GM18508 (cell line): ENCODE data around the gene PDLIM1.

Experiments
- ATAC-seq: cut with Tn5 transposase; IDR thresholded peaks from one replicate; pipeline ENCODE4 v1.9.1; 2021; ENCODE audit warnings: moderate number of reproducible peaks; ENCODE audit not compliant: insufficient read depth, unreplicated experiment

PDLIM1 gene

GRCh38 chr10:95267251-95267650 lies 23.6 kb downstream of the PDLIM1 start:
- ATAC-seq = no peak

DNA sequence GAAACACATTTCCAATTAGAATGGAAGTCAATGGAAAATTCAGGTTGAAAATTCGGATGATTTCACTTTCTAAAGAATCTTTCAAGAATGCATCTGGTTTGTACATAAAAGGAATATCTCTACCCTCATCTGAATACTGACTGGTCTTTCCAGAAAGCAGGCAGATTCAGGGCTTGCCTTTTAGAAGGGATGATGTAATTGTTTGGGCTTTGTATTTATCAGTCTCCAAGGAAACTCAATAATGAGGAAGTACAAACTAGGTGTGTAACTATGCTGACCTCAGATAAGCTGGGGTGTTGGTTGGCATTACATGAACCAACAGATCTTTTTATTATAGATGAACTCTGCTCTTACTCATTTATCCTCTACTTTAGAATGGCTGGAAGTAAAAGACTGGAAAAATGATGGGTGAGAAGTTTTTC lies 24.1 kb downstream of the PDLIM1 start:
- ATAC-seq = peak; percentile 83

DNA sequence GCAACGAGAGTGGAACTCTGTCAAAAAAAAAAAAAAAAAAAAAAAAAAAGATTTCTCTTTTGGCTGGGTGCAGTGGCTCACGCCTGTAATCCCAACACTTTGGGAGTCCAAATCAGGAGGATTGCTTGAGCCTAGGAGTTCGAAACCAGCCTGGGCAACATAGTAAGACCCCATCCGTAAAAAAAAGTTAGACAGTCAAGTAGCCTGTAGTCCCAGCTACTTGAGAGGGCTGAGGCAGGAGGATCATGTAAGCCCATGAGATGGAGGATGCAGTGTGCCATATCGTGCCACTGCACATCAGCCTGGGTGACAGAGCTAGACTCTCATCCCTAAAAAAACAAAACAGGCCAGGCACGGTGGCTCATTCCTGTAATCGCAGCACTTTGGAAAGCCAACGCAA lies 25.2 kb downstream of the PDLIM1 start:
- no peak for ATAC-seq

GRCh38 chr10:95264227-95265051 lies 26.4 kb downstream of the PDLIM1 start:
- ATAC-seq = no peak

GRCh38 chr10:95263864-95264226 lies 27.0 kb downstream of the PDLIM1 start:
- ATAC-seq = no peak

- no peak for ATAC-seq
These were observed 27.9 kb downstream of the PDLIM1 start for GRCh38 chr10:95262763-95263518.

GRCh38 chr10:95261926-95262325 lies 28.9 kb downstream of the PDLIM1 start:
- no peak for ATAC-seq

DNA sequence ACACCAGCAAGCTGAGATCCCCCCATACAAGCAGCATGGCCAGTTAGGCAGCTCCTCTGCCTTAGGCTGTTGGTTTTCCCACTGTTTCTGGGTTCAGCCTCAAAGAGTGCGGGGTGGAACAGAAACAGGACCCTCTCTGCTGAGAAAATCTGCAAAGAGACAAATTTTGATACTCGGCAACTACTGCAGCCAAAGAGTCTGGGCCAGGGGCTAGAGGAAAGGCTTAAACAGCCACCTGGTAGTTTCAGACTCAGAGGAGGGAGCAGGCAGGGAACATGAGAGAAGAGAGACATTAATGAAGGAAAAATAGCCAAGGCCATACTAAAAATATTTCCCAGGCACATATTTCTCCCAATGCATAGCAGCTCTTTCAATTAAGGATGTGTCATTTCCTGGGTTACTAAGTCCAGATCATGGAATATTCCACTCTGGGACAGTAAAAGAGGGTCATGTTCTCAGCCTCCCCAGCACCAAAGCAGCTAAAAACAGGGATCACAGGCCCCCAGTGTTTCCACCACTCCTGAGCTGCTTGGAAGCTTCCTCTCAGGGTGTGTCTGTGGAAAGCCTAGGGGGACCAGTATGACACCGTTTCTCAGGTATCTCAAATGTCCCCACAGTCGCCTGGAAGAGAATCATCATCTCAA lies 29.8 kb downstream of the PDLIM1 start:
- no peak for ATAC-seq

DNA sequence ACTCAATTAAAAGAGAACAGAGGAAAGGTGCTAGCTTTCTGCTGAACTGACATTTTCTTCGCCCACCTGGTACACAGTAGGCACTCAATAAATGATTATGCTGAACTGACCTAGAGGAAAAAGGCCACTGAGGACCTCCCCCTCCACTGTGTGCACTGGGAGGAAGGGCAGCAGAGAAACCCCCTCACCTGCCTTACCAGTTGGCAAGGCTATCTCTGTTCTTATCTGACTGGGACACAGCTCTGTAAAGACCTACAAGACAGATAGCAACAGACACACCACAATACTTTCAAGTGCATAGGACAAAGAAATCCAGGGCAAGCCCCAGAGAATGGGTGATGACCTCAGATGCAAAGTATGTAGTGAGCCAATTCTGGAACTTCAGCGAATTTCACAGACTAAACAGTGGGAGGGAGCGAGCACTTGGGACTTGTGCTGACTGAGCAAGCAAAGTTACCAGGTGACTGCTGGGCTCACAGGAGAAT lies 30.4 kb downstream of the PDLIM1 start:
- ATAC-seq = no peak

- ATAC-seq = no peak
These were observed 33.0 kb downstream of the PDLIM1 start for GRCh38 chr10:95257849-95258248.

- ATAC-seq = no peak
These were observed 34.5 kb downstream of the PDLIM1 start for GRCh38 chr10:95256268-95256667.

GRCh38 chr10:95254629-95255028 lies 36.2 kb downstream of the PDLIM1 start:
- ATAC-seq = no peak

DNA sequence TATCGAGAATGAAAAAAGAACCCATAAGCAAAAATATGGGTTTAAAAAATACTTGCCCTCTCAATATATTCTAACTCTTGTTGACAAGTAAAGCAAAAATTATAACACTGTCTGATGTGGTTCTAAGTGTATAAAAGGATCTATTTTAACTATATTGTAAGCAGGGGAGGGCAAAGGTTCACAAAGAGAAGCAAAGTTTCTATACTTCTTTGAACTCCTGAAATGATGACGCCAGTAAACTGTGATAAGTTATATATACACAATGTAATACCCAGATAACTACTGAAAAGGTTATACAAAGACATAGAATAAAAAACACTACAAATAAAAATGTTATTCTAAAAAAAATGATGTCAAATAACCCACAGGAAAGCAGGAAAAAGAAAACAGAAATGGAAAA lies 37.1 kb downstream of the PDLIM1 start:
- ATAC-seq = no peak

DNA sequence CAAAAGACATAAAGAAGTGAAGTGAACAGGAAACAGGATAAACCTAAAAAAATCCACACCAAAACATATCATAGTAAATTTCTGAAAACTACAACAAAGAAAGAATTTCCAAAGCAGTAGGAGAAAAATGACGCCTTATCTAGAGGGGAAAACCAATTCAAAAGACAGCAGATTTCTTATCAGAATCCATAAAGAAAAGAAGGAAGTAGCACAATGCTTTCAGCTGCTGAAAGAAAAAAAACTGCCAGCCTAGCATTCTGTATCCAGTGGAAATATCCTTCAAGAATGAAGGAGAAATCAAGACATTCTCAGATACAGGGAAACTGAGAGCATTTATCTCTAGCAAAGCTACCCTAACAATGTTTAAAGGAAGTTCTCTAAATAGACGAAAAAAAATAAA lies 37.8 kb downstream of the PDLIM1 start:
- no peak for ATAC-seq

- no peak for ATAC-seq
These were observed 39.9 kb downstream of the PDLIM1 start for GRCh38 chr10:95250856-95251255.

GRCh38 chr10:95249467-95249866 lies 41.3 kb downstream of the PDLIM1 start:
- no peak for ATAC-seq

GRCh38 chr10:95248989-95249388 lies 41.8 kb downstream of the PDLIM1 start:
- no peak for ATAC-seq

DNA sequence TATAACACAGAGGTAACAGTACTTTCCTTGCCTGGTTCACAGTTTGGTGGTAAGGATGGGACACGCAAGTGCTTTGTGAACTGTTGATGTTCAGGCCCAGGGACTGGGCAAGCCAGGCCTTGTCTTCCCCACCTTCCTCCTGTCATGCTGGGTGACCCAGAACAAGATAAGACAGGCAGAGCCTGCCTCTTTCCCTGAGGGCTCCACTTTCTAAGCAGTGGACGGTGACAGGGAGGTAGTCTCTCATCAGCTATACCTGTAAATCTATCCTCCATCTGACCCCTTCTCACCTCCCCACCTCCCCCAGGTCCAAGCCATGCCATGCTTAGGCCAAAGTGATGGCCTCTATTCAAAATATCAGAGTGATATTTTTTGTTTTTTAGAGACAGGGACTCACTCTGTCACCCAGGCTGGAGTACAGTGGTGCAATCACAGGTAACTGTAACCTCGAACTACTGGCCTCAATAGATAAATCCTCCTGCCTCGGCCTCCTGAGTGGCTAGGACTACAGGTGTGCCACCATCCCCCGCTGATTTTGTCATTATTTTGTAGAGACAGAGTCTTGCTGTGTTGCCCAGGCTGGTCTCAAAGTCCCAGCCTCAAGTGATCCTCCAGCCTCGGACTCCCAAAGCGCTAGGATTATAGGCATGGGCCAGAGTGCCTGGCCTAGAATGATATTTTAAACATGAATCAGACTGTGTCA lies 42.8 kb downstream of the PDLIM1 start:
- ATAC-seq = no peak

GRCh38 chr10:95247200-95247880 lies 43.5 kb downstream of the PDLIM1 start:
- ATAC-seq = no peak

DNA sequence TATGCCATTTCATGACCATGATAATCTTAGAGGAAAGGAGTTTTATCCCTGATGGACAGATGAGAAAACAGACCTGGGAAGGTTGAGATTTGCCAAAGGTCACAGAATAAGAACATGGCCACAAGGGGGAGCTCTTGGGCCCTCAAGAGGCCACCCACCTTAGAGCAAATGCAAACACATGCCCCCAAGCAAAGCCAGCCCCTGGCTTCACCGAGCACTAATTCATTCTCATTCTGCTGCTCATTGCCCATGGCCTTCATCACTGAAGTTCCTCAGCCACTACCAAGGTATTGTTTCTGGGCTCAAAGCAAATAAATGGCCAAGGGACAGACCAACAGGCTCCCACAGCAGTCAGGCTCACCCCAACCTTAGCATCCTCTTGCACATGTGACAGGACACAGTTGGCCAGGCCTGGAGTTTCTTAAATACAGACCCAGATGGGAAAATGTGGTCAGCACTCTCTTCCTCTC lies 44.2 kb downstream of the PDLIM1 start:
- ATAC-seq = no peak
